Measurements from ENCODE around the gene VWA1.
"Not testable (repeated sequence)": the region's sequence is repeated elsewhere in the genome, so short reads cannot be mapped to it uniquely, and the experiment has no call there.

VWA1 gene

DNA sequence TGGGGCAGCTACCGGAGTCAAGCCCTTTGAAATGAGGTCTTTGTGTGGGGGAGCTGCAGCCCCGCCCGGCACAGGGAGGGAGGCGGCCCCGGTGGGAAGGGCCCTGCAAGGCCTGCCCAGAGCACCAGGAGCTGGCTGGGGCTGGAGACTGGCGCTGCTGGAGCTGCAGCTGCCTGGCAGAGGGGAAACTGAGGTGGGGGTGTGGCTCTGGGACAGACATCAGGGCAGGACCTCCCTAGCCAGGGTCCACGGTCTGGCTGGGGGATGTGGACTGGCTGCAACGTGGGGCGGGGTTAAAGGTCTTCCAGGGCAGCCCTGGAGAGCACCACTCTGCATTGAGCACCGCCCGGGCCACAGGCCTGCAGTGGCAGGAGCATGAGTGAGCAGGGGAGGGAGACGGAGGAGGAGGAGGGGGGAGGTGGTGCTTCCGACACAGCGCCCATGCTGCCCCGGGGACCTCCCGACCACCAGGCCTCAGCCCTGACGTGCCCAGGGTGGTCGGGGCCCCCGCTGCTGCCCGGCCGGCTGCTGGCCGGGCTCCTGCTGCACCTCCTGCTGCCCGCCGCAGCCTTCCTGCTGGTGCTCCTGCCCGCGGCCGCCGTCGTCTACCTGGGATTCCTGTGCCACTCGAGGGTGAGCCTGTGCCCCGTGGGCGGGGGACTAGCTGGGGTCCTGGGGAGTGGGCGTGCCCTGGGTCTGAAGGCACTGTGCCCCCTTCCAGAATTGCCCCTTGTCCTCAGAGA, 9.6 kb upstream of the VWA1 start:
- no peaks in the 10 kb centered on the region for H3K36me3 ChIP-seq
- peaks cover 0 to 12% (median 0%) of the 10 kb centered on the region in 11 experiments; a peak in 5 of 22 replicates for H3K27me3 ChIP-seq
- peak overlapping the region; percentile 0 to 99 (median 82); a peak in 20 of 22 replicates for H3K4me2 ChIP-seq
- H3K4me1 ChIP-seq = peaks cover 26 to 62% (median 52%) of the 10 kb centered on the region in 10 experiments
- H3K27ac ChIP-seq = peak overlapping the region in 8 of 11 experiments; percentile 17 to 70 (median 53); a peak in 14 of 22 replicates
- no peaks in the 10 kb centered on the region for H3K9me3 ChIP-seq (replicated peaks in 1 of 11)
- peak overlapping the region in 9 of 11 experiments; percentile 34 to 74 (median 56); a peak in 14 of 22 replicates for H3K9ac ChIP-seq
- H3K4me3 ChIP-seq = peak overlapping the region in 5 of 10 experiments; percentile 16 to 49 (median 41); a peak in 4 of 20 replicates
- no peak for TF ChIP-seq Cebpa-rat (IDR thresholded peaks at IDR 0.05)
- H4K20me1 ChIP-seq = no peaks in the 10 kb centered on the region

- Histone ChIP-seq H4K20me1 (no peaks in the 10 kb centered on the region), H3K4me3 (peak overlapping the region in 5 of 10 experiments; percentile 16 to 49 (median 41); a peak in 5 of 20 replicates), H3K27me3 (peaks cover 0 to 12% (median 0%) of the 10 kb centered on the region in 11 experiments; a peak in 5 of 22 replicates), H3K27ac (peak overlapping the region in 8 of 11 experiments; percentile 17 to 70 (median 53); a peak in 14 of 22 replicates), H3K9ac (peak overlapping the region in 9 of 11 experiments; percentile 34 to 74 (median 56); a peak in 14 of 22 replicates), H3K4me2 (peak overlapping the region; percentile 0 to 99 (median 82); a peak in 20 of 22 replicates), H3K36me3 (no peaks in the 10 kb centered on the region), H3K9me3 (replicated peaks in 1 of 11) (no peaks in the 10 kb centered on the region), H3K4me1 (peaks cover 23 to 62% (median 52%) of the 10 kb centered on the region in 10 experiments)
- TF ChIP-seq Cebpa-rat (IDR thresholded peaks at IDR 0.05) = no peak
These were observed 8.9 kb upstream of the VWA1 start for GRCh38 chr1:1426496-1427105.

DNA sequence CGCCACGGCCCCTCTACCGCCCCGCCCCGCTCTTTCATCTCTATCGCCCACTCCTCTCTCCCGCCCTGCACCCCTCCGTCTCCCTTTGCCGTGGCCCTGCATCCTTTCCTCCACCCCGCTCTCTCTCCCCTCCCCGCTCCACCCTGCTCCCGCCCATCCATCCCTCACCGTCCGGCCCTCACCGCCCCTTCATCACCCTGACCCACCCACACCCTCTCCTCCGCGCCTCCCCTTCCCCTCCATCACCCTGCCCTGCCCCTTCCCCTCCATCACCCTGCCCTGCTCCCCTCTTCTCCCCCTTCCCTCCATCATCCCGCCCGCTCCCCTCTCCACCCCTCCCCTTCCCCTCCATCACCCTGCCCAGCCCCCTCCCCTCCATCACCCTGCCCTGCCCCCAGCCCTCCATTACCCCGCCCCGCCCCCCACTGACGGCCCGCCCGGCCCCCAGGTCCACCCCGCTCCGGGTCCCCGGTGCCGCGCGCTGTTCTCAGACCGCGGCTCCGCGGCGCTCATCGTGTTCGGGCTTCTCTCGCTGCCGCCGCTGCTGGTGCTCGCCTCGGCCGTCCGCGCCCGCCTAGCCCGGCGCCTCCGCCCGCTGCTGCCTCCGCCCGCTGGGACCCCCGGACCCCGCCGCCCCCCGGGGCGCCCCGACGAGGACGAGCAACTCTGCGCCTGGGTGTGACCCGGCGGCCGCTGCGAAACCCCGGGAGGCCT, 8.2 kb upstream of the VWA1 start:
- H3K4me2 ChIP-seq = peak overlapping the region in 10 of 11 experiments; percentile 15 to 99 (median 80); a peak in 14 of 22 replicates
- H3K9ac ChIP-seq = peak overlapping the region in 1 of 11 experiments; percentile 72; a peak in 1 of 22 replicates

GRCh38 chr1:1427820-1428148, 7.7 kb upstream of the VWA1 start:
- Histone ChIP-seq H3K4me2 (no peak overlapping the region), H3K27me3 (peaks cover 0 to 12% (median 0%) of the 10 kb centered on the region in 11 experiments; a peak in 5 of 22 replicates), H4K20me1 (no peaks in the 10 kb centered on the region), H3K36me3 (no peaks in the 10 kb centered on the region), H3K9me3 (replicated peaks in 1 of 11) (no peaks in the 10 kb centered on the region), H3K4me1 (peaks cover 26 to 62% (median 52%) of the 10 kb centered on the region in 10 experiments), H3K27ac (no peak overlapping the region), H3K4me3 (no peak overlapping the region), H3K9ac (no peak overlapping the region)
- no peak for TF ChIP-seq Cebpa-rat (IDR thresholded peaks at IDR 0.05)

More for the DNA sequence above, 8.2 kb upstream of the VWA1 start:
- H3K36me3 ChIP-seq = no peaks in the 10 kb centered on the region
- H3K27ac ChIP-seq = no peak overlapping the region
- H3K27me3 ChIP-seq = peaks cover 0 to 12% (median 0%) of the 10 kb centered on the region in 11 experiments; a peak in 5 of 22 replicates
- H3K4me3 ChIP-seq = no peak overlapping the region
- no peaks in the 10 kb centered on the region for H4K20me1 ChIP-seq
- no peaks in the 10 kb centered on the region for H3K9me3 ChIP-seq (replicated peaks in 1 of 11)
- no peak for TF ChIP-seq Cebpa-rat (IDR thresholded peaks at IDR 0.05)
- peaks cover 26 to 62% (median 52%) of the 10 kb centered on the region in 10 experiments for H3K4me1 ChIP-seq

DNA sequence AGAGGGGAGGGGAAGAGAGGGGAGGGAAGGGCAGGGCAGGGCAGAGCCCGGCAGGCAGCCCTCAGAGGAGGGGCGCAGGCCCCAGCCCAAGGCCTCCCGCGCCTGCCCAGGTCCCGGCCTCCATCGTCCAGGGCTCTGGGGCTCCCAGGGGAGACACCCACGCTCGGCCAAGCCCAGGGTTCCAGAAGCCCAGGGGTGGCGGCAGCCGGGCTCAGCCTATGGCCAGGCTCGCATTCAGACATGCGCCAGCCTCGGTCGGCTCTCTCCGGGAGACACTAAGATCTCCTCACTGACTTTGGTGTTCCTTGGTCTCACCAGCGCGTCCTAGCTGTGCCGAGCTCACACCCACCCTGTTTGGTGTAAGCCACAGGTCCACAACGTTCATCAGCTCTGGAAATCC, 7.3 kb upstream of the VWA1 start:
- H3K9ac ChIP-seq = no peak overlapping the region
- H4K20me1 ChIP-seq = no peaks in the 10 kb centered on the region
- H3K4me1 ChIP-seq = peaks cover 30 to 62% (median 52%) of the 10 kb centered on the region in 10 experiments
- no peaks in the 10 kb centered on the region for H3K36me3 ChIP-seq
- no peak overlapping the region for H3K4me3 ChIP-seq
- TF ChIP-seq Cebpa-rat (IDR thresholded peaks at IDR 0.05) = no peak
- H3K4me2 ChIP-seq = no peak overlapping the region
- H3K27me3 ChIP-seq = peaks cover 0 to 12% (median 0%) of the 10 kb centered on the region in 11 experiments; a peak in 5 of 22 replicates
- no peaks in the 10 kb centered on the region for H3K9me3 ChIP-seq (replicated peaks in 1 of 11)
- no peak overlapping the region for H3K27ac ChIP-seq

- not testable (repeated sequence) for H3K4me3 ChIP-seq; H3K27ac ChIP-seq; H3K36me3 ChIP-seq; H4K20me1 ChIP-seq; H3K9ac ChIP-seq; H3K4me2 ChIP-seq; H3K9me3 ChIP-seq (replicated peaks in 1 of 11)
- peaks cover 38 to 64% (median 58%) of the 10 kb centered on the region in 10 experiments for H3K4me1 ChIP-seq
- peaks cover 0 to 12% (median 0%) of the 10 kb centered on the region in 11 experiments; a peak in 5 of 22 replicates for H3K27me3 ChIP-seq
These were observed 6.5 kb upstream of the VWA1 start for GRCh38 chr1:1428967-1429366.

DNA sequence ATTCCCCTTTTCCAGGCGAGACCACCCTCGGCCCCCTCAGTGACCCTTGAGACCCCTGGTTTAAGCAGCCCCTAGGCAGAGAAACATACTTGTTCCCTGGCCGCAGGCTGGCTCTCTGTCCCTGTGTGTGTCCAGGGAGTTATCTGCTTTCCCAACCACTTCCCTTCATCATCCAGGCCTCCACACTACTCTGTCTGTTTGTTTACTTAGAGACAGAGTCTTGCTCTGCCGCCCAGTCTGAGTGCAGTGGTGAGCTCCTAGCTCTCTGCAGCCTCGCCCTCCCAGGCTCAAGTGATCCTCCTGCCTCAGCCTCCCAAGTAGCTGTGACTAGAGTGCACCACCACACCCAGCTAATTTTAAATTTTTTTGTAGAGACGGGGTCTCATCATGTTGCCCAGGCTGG, 5.8 kb upstream of the VWA1 start:
- Histone ChIP-seq H3K4me2 (peak overlapping the region in 7 of 11 experiments; percentile 14 to 96 (median 82); a peak in 10 of 22 replicates), H3K4me1 (peaks cover 45 to 71% (median 65%) of the 10 kb centered on the region in 10 experiments), H3K4me3 (no peak overlapping the region), H4K20me1 (peaks cover 0 to 8% (median 0%) of the 10 kb centered on the region in 11 experiments; a peak in 2 of 22 replicates), H3K27me3 (peaks cover 0 to 12% (median 0%) of the 10 kb centered on the region in 11 experiments; a peak in 5 of 22 replicates), H3K9ac (peak overlapping the region in 3 of 11 experiments; percentile 19 to 47 (median 23); a peak in 2 of 22 replicates), H3K9me3 (replicated peaks in 1 of 11) (no peaks in the 10 kb centered on the region), H3K36me3 (no peaks in the 10 kb centered on the region), H3K27ac (no peak overlapping the region)
- TF ChIP-seq Cebpa-rat (IDR thresholded peaks at IDR 0.05) = no peak

DNA sequence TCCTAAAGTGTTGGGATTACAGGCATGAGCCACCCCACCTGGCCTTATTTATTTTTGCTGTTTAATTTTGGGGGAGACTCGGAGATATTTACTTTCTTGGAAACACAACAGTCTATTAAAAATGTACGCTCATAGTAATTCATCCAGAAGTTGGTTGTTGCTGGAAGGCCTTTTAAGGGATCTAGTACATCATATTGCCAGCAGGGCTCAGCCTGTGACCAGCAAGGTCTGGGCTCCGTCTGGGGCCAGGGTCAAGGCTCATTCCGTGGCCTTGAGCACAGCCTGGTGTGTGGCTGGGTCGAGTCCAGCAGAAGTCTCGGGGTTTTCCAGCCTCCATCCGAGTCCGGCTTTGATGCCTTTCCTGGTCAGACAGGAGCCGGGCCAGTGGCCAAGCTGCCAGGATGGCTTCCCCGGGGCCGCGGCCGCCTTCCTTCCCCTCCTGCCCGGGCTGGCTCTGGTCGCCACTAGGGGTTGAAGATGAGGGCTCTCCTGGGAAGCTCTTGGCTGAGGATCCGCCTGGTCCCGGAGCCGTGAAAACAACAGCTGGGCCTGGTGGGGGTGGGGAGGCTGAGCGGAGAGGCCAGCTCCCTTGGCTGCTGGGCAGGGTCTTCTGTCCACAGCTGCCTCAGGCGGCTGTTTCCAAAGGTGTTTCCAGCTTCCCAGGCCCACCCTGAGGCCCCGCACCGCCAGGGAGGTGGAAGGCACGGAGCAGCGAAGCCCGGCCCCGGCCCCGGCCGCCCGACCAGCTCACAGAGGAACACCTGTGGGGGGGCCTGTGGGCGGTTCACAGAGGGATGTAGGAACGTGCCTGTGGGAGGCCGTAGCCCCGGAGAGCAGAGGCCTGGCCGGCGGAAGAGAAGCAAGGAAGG, 5.1 kb upstream of the VWA1 start:
- Histone ChIP-seq H3K4me3 (no peak overlapping the region), H4K20me1 (peaks cover 0 to 8% (median 0%) of the 10 kb centered on the region in 11 experiments; a peak in 2 of 22 replicates), H3K27ac (peak overlapping the region in 8 of 11 experiments; percentile 14 to 53 (median 37); a peak in 12 of 22 replicates), H3K4me2 (peak overlapping the region; percentile 38 to 99 (median 82)), H3K9ac (peak overlapping the region in 8 of 11 experiments; percentile 12 to 50 (median 34); a peak in 9 of 22 replicates), H3K4me1 (peaks cover 51 to 77% (median 72%) of the 10 kb centered on the region in 10 experiments), H3K36me3 (no peaks in the 10 kb centered on the region), H3K27me3 (peaks cover 0 to 12% (median 0%) of the 10 kb centered on the region in 11 experiments; a peak in 5 of 22 replicates), H3K9me3 (replicated peaks in 1 of 11) (no peaks in the 10 kb centered on the region)
- TF ChIP-seq Cebpa-rat (IDR thresholded peaks at IDR 0.05) = no peak
